Liver (tissue), 9 donors: ENCODE results near the gene DDX17. TPM values are rescaled to one million over a fixed set of nuclear protein-coding genes. Genes with fewer than 3 reads are reported as not detected.

ENCODE experiments used
- DNase-seq: peaks from one replicate; pipeline ENCODE4 v3.0.0-alpha.2; 2017; ENCODE audit warnings: low spot score
- H3K27ac ChIP-seq, 2 donors: one replicate each; pipeline ENCODE4 v1.7.0; 2013; ENCODE audit warnings: inconsistent platforms in 2 of 2, low read length in 2 of 2, control low read depth in 1 of 2, low read depth in 1 of 2, mild to moderate bottlenecking in 1 of 2
- H3K27me3 ChIP-seq, 4 donors: one replicate each; pipeline versions ENCODE4 v1.6.1 to v1.7.0; 2013; ENCODE audit warnings: low read length in 3 of 4, inconsistent platforms in 1 of 4, mild to moderate bottlenecking in 1 of 4, moderate library complexity in 1 of 4; ENCODE audit not compliant: control insufficient read depth in 4 of 4, insufficient read depth in 4 of 4
- H3K36me3 ChIP-seq, 4 donors: one replicate each; pipeline versions ENCODE4 v1.6.1 to v1.7.0; 2013; ENCODE audit warnings: low read length in 3 of 4, mild to moderate bottlenecking in 3 of 4, low read depth in 1 of 4, moderate library complexity in 1 of 4; ENCODE audit not compliant: control insufficient read depth in 4 of 4, insufficient read depth in 3 of 4
- H3K4me1 ChIP-seq, 4 donors: one replicate each; pipeline versions ENCODE4 v1.6.1 to v1.7.0; 2013; ENCODE audit warnings: low read length in 3 of 4, mild to moderate bottlenecking in 3 of 4, moderate library complexity in 1 of 4; ENCODE audit not compliant: control insufficient read depth in 4 of 4, insufficient read depth in 4 of 4
- H3K4me3 ChIP-seq, 3 donors: one replicate each; pipeline versions ENCODE4 v1.6.1 to v1.7.0; 2013; ENCODE audit warnings: low read length in 3 of 3, control low read depth in 1 of 3, low read depth in 1 of 3, mild to moderate bottlenecking in 1 of 3
- H3K9ac ChIP-seq, 2 donors: one replicate each; pipeline ENCODE4 v1.7.0; 2013; ENCODE audit warnings: low read length in 2 of 2, mild to moderate bottlenecking in 2 of 2, moderate library complexity in 2 of 2, control low read depth in 1 of 2, low read depth in 1 of 2
- H3K9me3 ChIP-seq, 4 donors: one replicate each; pipeline versions ENCODE4 v1.6.1 to v1.7.0; 2013; ENCODE audit warnings: low read length in 3 of 4; ENCODE audit not compliant: control insufficient read depth in 4 of 4
- FOXA1 ChIP-seq: IDR thresholded peaks from 2 replicates; pipeline ENCODE4 v1.6.1; 2016; ENCODE audit warnings: antibody characterized with exemption
- FOXA2 ChIP-seq: IDR thresholded peaks from 2 replicates; pipeline ENCODE4 v1.6.1; 2016; ENCODE audit warnings: antibody characterized with exemption
- GABPA ChIP-seq, 2 donors: IDR thresholded peaks in 1 of 2; conservative IDR thresholded peaks in 1 of 2; 2 replicates each; pipeline ENCODE4 v1.6.1; 2016; ENCODE audit warnings: antibody characterized with exemption in 2 of 2, mild to moderate bottlenecking in 1 of 2, moderate library complexity in 1 of 2
- HNF4A ChIP-seq, 2 donors: conservative IDR thresholded peaks; 2 replicates each; pipeline ENCODE4 v1.6.1; 2016; ENCODE audit warnings: antibody characterized with exemption in 2 of 2, mild to moderate bottlenecking in 2 of 2
- HNF4G ChIP-seq: IDR thresholded peaks from 2 replicates; pipeline ENCODE4 v1.6.1; 2016; ENCODE audit warnings: antibody characterized with exemption
- JUND ChIP-seq, 2 donors: IDR thresholded peaks; 2 replicates each; pipeline ENCODE4 v1.6.1; 2016; ENCODE audit warnings: antibody characterized with exemption in 2 of 2
- NR2F2 ChIP-seq: IDR thresholded peaks from 2 replicates; pipeline ENCODE4 v1.6.1; 2016; ENCODE audit warnings: antibody characterized with exemption
- RAD21 ChIP-seq, 2 donors: IDR thresholded peaks; 2 replicates each; pipeline ENCODE4 v1.6.1; 2016; ENCODE audit warnings: antibody characterized with exemption in 2 of 2, mild to moderate bottlenecking in 2 of 2
- RXRA ChIP-seq, 2 donors: IDR thresholded peaks; 2 replicates each; pipeline ENCODE4 v1.6.1; 2017 to 2018; ENCODE audit warnings: antibody characterized with exemption in 2 of 2, mild to moderate bottlenecking in 1 of 2
- SP1 ChIP-seq: IDR thresholded peaks from 2 replicates; pipeline ENCODE4 v1.6.1; 2018; ENCODE audit warnings: antibody characterized with exemption, mild to moderate bottlenecking
- TAF1 ChIP-seq: conservative IDR thresholded peaks from 2 replicates; pipeline ENCODE4 v1.6.1; 2016; ENCODE audit warnings: antibody characterized with exemption, mild to moderate bottlenecking
- WGBS: extraction: QIAGEN DNeasy Blood & Tissue Kit; methylation state at CpG from one replicate; pipeline ENCODE4 v1.1.7; 2013; 5-methylcytosine and 5-hydroxymethylcytosine counted together
- polyA plus RNA-seq, 2 donors: library from polyadenylated mRNA; stranded (reverse) in 1 of 2; unstranded in 1 of 2; fragments of 200-250 nt in 1 of 2; fragments of >200 nt in 1 of 2; fragmentation: Nextera tagmentation in 1 of 2; extraction: Ambion mirVana in 1 of 2; gene quantifications; one replicate each; pipeline versions ENCODE4 v1.2.1 to v1.2.3, GENCODE V29; 2013 to 2015
- total RNA-seq, 2 donors: library from RNA; depleted of rRNA; stranded (reverse); fragments of >200 nt; gene quantifications; one replicate each; pipeline ENCODE4 v1.2.3, GENCODE V29; 2014
- TF ChIP-seq, protein P1 (sequence below): IDR thresholded peaks from 2 replicates; pipeline ENCODE4 v1.6.1; 2016; ENCODE audit warnings: antibody characterized with exemption
- TF ChIP-seq, protein P2 (sequence below): IDR thresholded peaks from 2 replicates; pipeline ENCODE4 v1.6.1; 2016; ENCODE audit warnings: antibody characterized with exemption, mild to moderate bottlenecking
- TF ChIP-seq, protein P3 (sequence below): fragments of 150-350 bp; IDR thresholded peaks from 2 replicates; pipeline ENCODE4 v1.5.1; 2017; ENCODE audit warnings: improper control_type of control experiment, low read depth, low read length; ENCODE audit not compliant: missing input control
- TF ChIP-seq, protein P4 (sequence below): IDR thresholded peaks from 2 replicates; pipeline ENCODE4 v1.6.1; 2016; ENCODE audit warnings: antibody characterized with exemption
- donor health status: healthy.
- donor health status: healthy.
- donor health status: healthy.
- donor health status: healthy.
- donor health status: healthy.

DDX17 gene
- total and polyA plus RNA-seq, 4 donors, result 46.3 to 451 (median 173) TPM

DNA sequence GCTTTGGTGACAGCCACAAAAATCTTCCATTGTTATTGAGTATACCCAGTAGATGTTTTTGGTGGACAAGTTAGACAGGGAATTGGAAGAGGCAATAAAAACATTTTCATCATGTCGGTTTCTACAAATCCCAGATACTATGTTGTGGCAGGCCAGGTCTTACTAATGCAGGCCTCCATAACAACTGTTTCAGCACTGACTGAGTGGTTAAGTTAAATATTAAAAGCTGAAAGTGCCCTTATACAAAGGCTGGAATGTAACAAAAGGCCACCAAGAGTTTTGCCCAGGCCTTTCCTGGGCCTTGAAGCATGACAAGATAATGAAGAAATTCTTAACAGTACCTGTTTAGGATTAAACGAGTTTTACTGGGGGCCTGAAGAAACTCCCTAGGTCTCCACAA, 34.6 kb upstream of the DDX17 start:
- TF ChIP-seq FOXA1 (no peak), NR2F2 (no peak), GABPA (IDR thresholded peaks at IDR 0.05 in 1 of 2, conservative IDR thresholded peaks at IDR 0.05 in 1 of 2) (no peak)
- H3K9me3 ChIP-seq, result peaks cover 0 to 5% (median 0%) of the 10 kb centered on the region in 4 donors
- 79% methylated on average over 2 of the region's 2 CpGs for WGBS
- no peaks in the 10 kb centered on the region for H3K4me1 ChIP-seq
- H3K27ac ChIP-seq, result no peak overlapping the region
- H3K36me3 ChIP-seq, result no peaks in the 10 kb centered on the region
- no peak overlapping the region for H3K9ac ChIP-seq
- no peak overlapping the region for H3K4me3 ChIP-seq
- no peak for DNase-seq
- no peaks in the 10 kb centered on the region for H3K27me3 ChIP-seq

DNA sequence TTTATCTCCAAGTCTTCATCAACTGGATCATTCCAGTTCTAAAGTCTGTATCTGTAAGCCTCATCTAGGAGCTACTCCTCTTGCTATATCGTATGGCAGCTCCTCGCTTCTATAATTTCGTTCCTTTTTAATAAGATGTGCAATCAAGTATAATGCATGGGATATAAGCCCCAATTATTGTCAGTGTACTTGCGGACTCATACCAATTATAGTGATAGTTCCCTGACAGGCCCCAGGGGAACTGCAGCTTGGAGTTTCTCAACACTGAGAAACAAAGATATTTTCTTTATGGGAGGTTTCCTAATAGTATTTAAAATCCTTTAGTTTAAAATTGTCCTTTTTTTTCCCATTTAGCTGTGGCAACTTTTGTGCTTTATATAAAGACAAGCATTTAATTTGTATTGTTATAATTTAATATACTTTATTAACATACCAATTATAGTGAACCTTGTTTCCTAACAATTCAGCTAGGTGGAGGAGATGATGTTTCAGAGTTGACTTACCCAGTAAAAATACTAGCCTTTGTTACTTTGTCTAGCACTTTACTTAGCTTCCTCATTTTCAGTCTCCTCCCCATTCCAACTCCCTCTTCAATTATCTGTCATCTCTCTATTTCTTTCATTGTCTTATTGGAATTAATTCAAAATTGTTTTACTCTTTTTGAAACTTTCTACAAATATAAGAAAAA, 25.3 kb upstream of the DDX17 start:
- Histone ChIP-seq H3K27ac (no peak overlapping the region), H3K4me1 (no peaks in the 10 kb centered on the region), H3K27me3 (no peaks in the 10 kb centered on the region), H3K36me3 (no peaks in the 10 kb centered on the region), H3K4me3 (no peak overlapping the region), H3K9ac (no peak overlapping the region), H3K9me3 (no peaks in the 10 kb centered on the region)
- DNase-seq, result no peak
- TF ChIP-seq FOXA2 (no peak), FOXA1 (no peak), TAF1 (no peak), RXRA (IDR thresholded peaks at IDR 0.05) (no peak), HNF4A (conservative IDR thresholded peaks at IDR 0.05) (no peak), RAD21 (IDR thresholded peaks at IDR 0.05) (no peak)
- TF ChIP-seq, protein P1, sequence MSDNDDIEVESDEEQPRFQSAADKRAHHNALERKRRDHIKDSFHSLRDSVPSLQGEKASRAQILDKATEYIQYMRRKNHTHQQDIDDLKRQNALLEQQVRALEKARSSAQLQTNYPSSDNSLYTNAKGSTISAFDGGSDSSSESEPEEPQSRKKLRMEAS, result no peak
- TF ChIP-seq, protein P2, sequence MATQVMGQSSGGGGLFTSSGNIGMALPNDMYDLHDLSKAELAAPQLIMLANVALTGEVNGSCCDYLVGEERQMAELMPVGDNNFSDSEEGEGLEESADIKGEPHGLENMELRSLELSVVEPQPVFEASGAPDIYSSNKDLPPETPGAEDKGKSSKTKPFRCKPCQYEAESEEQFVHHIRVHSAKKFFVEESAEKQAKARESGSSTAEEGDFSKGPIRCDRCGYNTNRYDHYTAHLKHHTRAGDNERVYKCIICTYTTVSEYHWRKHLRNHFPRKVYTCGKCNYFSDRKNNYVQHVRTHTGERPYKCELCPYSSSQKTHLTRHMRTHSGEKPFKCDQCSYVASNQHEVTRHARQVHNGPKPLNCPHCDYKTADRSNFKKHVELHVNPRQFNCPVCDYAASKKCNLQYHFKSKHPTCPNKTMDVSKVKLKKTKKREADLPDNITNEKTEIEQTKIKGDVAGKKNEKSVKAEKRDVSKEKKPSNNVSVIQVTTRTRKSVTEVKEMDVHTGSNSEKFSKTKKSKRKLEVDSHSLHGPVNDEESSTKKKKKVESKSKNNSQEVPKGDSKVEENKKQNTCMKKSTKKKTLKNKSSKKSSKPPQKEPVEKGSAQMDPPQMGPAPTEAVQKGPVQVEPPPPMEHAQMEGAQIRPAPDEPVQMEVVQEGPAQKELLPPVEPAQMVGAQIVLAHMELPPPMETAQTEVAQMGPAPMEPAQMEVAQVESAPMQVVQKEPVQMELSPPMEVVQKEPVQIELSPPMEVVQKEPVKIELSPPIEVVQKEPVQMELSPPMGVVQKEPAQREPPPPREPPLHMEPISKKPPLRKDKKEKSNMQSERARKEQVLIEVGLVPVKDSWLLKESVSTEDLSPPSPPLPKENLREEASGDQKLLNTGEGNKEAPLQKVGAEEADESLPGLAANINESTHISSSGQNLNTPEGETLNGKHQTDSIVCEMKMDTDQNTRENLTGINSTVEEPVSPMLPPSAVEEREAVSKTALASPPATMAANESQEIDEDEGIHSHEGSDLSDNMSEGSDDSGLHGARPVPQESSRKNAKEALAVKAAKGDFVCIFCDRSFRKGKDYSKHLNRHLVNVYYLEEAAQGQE, result no peak
- 96% methylated on average over 4 of the region's 4 CpGs for WGBS

DNA sequence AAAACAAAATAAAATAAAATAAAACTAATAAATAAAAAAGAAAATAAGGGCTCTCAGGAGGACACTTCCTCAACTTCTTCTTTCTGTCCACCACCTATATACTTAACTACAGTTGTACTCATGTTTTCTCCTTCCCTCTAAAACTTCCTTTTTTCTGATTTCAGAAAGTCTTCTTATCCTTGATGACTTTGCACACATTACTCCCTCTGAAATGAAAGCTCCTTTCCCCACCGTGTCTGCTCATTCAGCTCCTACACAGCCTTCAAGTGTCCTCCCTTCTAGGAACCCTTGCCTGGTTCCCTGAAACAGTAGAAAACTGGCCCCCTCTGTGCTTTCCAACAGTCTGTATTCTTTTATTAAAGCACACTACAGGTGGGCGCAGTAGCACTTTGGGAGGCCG, 18.3 kb upstream of the DDX17 start:
- H3K27me3 ChIP-seq, result no peaks in the 10 kb centered on the region
- no peaks in the 10 kb centered on the region for H3K4me1 ChIP-seq
- no peak overlapping the region for H3K4me3 ChIP-seq
- 81% methylated on average over 3 of the region's 3 CpGs for WGBS
- H3K27ac ChIP-seq, result no peak overlapping the region
- no peaks in the 10 kb centered on the region for H3K9me3 ChIP-seq
- no peak for DNase-seq
- TF ChIP-seq, protein P2, result no peak
- TF ChIP-seq RAD21 (IDR thresholded peaks at IDR 0.05) (no peak), FOXA2 (no peak), SP1 (no peak), GABPA (IDR thresholded peaks at IDR 0.05 in 1 of 2, conservative IDR thresholded peaks at IDR 0.05 in 1 of 2) (no peak), HNF4G (no peak), JUND (IDR thresholded peaks at IDR 0.05) (no peak), TAF1 (no peak), RXRA (IDR thresholded peaks at IDR 0.05) (no peak), HNF4A (conservative IDR thresholded peaks at IDR 0.05) (no peak)
- TF ChIP-seq, protein P3, sequence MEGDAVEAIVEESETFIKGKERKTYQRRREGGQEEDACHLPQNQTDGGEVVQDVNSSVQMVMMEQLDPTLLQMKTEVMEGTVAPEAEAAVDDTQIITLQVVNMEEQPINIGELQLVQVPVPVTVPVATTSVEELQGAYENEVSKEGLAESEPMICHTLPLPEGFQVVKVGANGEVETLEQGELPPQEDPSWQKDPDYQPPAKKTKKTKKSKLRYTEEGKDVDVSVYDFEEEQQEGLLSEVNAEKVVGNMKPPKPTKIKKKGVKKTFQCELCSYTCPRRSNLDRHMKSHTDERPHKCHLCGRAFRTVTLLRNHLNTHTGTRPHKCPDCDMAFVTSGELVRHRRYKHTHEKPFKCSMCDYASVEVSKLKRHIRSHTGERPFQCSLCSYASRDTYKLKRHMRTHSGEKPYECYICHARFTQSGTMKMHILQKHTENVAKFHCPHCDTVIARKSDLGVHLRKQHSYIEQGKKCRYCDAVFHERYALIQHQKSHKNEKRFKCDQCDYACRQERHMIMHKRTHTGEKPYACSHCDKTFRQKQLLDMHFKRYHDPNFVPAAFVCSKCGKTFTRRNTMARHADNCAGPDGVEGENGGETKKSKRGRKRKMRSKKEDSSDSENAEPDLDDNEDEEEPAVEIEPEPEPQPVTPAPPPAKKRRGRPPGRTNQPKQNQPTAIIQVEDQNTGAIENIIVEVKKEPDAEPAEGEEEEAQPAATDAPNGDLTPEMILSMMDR, result no peak
- TF ChIP-seq, protein P4, sequence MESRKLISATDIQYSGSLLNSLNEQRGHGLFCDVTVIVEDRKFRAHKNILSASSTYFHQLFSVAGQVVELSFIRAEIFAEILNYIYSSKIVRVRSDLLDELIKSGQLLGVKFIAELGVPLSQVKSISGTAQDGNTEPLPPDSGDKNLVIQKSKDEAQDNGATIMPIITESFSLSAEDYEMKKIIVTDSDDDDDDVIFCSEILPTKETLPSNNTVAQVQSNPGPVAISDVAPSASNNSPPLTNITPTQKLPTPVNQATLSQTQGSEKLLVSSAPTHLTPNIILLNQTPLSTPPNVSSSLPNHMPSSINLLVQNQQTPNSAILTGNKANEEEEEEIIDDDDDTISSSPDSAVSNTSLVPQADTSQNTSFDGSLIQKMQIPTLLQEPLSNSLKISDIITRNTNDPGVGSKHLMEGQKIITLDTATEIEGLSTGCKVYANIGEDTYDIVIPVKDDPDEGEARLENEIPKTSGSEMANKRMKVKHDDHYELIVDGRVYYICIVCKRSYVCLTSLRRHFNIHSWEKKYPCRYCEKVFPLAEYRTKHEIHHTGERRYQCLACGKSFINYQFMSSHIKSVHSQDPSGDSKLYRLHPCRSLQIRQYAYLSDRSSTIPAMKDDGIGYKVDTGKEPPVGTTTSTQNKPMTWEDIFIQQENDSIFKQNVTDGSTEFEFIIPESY, result no peak
- TF ChIP-seq, protein P1, result no peak
- H3K36me3 ChIP-seq, result no peaks in the 10 kb centered on the region
- H3K9ac ChIP-seq, result no peak overlapping the region
